ENCODE measurements around the gene RPL22. TPM values are rescaled to one million over a fixed set of nuclear protein-coding genes. Genes with fewer than 3 reads are reported as not detected.
A peak's percentile ranks its signal among the peaks of the same experiment; 100 is the strongest.

The RPL22 gene
- total RNA-seq, 1 donor from 2014 or later, result 463 TPM

DNA sequence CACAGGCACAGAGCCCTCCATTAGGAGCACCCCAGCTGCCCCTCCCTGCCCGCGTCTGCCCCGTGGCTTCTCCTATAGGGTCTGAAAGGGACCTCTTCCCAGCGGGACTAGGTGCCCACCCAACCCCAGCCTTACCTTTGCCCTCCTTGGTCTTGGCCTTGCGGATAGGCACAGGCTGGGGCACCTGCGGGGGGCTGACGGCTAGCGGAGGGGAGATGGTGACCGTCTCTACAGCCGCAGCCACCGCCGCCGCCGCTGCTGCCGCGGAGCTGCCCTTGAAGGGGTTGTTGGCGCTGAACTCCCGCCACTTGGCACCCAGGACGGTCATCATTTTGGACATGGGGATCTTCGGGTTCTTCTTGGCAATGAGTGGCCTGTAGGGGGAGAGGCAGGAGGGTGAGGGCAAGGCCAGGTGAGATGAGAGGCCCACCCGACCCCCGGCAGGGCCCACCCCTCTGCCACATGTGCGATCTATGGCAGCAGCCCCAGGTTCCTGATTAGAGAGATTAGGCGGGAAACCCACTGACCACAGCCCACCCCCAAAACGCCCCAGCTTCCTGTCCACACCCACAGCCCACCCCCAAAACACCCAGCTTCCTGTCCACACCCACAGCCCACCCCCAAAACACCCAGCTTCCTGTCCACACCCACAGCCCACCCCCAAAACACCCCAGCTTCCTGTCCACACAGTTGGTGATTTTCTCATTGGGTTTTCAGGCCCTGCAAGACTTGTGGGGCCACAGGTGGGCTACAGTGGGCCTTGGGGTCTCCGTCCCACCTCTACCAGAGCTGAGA is 44.7 kb downstream of the RPL22 start:
- intact Hi-C loops (cut with micrococcal nuclease), result no loop called here
- H3K27me3 Mint-ChIP-seq, result no peaks in the 10 kb centered on the region

DNA sequence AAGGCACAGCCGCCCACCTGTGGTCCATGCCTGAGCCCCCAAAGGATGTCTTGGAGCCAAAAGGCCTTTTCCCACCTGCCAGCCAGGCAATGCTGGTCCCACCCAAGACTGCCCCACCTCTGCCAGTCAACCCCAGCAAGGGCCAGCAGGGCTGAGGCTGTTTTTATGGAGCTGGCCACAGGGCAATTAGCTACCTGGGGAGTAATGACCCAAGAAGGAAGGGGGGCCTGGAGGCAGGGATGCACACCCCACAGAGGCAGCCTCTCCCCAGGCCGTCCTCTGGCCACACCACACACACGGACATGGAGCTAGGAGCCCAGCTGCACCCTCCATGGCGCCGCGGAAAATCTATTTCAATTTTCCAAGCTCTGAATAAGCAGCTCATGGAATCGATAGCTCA is 46.5 kb downstream of the RPL22 start:
- peaks cover 2% of the 10 kb centered on the region for H3K27me3 Mint-ChIP-seq
- H3K4me1 Mint-ChIP-seq, result peaks cover 12% of the 10 kb centered on the region
- H3K9me3 Mint-ChIP-seq, result no peaks in the 10 kb centered on the region
- no peak for DNase-seq
- no peak overlapping the region for H3K4me3 Mint-ChIP-seq
- intact Hi-C loops (cut with micrococcal nuclease), result no loop called here
- no peaks in the 10 kb centered on the region for H3K36me3 Mint-ChIP-seq (ENCODE audit: low read depth)
- H3K27ac Mint-ChIP-seq, result no peak overlapping the region

More for the DNA sequence above, 44.7 kb downstream of the RPL22 start:
- Mint-ChIP-seq H3K4me3 (no peak overlapping the region), H3K27ac (no peak overlapping the region), H3K9me3 (no peaks in the 10 kb centered on the region), H3K36me3 (ENCODE audit: low read depth) (no peaks in the 10 kb centered on the region), H3K4me1 (peaks cover 11% of the 10 kb centered on the region)
- peak; percentile 63 for DNase-seq

DNA sequence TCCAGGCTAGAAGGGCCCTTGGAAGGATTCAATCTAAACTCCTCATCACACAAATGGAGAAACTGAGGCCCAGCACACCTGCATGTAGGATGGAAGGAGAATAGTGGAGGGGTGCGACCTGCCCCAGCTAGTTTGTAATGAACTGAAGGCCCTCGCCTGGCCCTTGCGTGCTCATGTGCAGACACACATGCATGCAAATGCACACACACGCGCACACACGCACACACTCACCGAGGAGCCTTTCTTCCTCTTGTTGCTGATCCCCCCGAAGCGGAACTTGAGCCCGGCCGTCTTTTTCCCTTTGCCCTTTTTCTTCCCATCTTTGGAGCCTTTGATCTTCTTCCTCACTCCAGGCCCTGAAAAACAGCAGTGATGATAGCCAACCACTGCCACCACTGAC is 47.2 kb downstream of the RPL22 start:
- no peak for DNase-seq
- Mint-ChIP-seq H3K9me3 (no peaks in the 10 kb centered on the region), H3K36me3 (ENCODE audit: low read depth) (no peaks in the 10 kb centered on the region), H3K4me3 (no peak overlapping the region), H3K27ac (no peak overlapping the region), H3K4me1 (peaks cover 6% of the 10 kb centered on the region), H3K27me3 (peaks cover 2% of the 10 kb centered on the region)
- intact Hi-C loops (cut with micrococcal nuclease), result no loop called here

- peaks cover 2% of the 10 kb centered on the region for H3K27me3 Mint-ChIP-seq
- no peaks in the 10 kb centered on the region for H3K9me3 Mint-ChIP-seq
- no peaks in the 10 kb centered on the region for H3K36me3 Mint-ChIP-seq (ENCODE audit: low read depth)
- H3K27ac Mint-ChIP-seq, result no peak overlapping the region
- no peak for DNase-seq
- H3K4me3 Mint-ChIP-seq, result no peak overlapping the region
- peaks cover 6% of the 10 kb centered on the region for H3K4me1 Mint-ChIP-seq
- intact Hi-C loops (cut with micrococcal nuclease), result no loop called here
These were observed 48.0 kb downstream of the RPL22 start for GRCh38 chr1:6151291-6151822.

- no peak overlapping the region for H3K27ac Mint-ChIP-seq
- H3K36me3 Mint-ChIP-seq (ENCODE audit: low read depth), result no peaks in the 10 kb centered on the region
- peaks cover 4% of the 10 kb centered on the region for H3K4me1 Mint-ChIP-seq
- H3K9me3 Mint-ChIP-seq, result no peaks in the 10 kb centered on the region
- H3K27me3 Mint-ChIP-seq, result peaks cover 2% of the 10 kb centered on the region
- intact Hi-C loops (cut with micrococcal nuclease), result no loop called here
- no peak overlapping the region for H3K4me3 Mint-ChIP-seq
- DNase-seq, result no peak
These were observed 49.1 kb downstream of the RPL22 start for GRCh38 chr1:6150006-6150938.

- no peak overlapping the region for H3K4me3 Mint-ChIP-seq
- H3K4me1 Mint-ChIP-seq, result peaks cover 2% of the 10 kb centered on the region
- DNase-seq, result no peak
- no peaks in the 10 kb centered on the region for H3K36me3 Mint-ChIP-seq (ENCODE audit: low read depth)
- no peak overlapping the region for H3K27ac Mint-ChIP-seq
- H3K27me3 Mint-ChIP-seq, result peaks cover 2% of the 10 kb centered on the region
- intact Hi-C loops (cut with micrococcal nuclease), result loop anchor here (2.0 kb wide), 1 partner anchor 23 kb away; no protein-coding TSS in a partner anchor
- no peaks in the 10 kb centered on the region for H3K9me3 Mint-ChIP-seq
These were observed 49.8 kb downstream of the RPL22 start for GRCh38 chr1:6149597-6149996.

- Mint-ChIP-seq H3K27ac (no peak overlapping the region), H3K27me3 (peaks cover 2% of the 10 kb centered on the region), H3K4me1 (peaks cover 2% of the 10 kb centered on the region), H3K4me3 (no peak overlapping the region), H3K9me3 (no peaks in the 10 kb centered on the region), H3K36me3 (ENCODE audit: low read depth) (no peaks in the 10 kb centered on the region)
- DNase-seq, result peak; percentile 89
- intact Hi-C loops (cut with micrococcal nuclease), result loop anchor here (2.0 kb wide), 1 partner anchor 22 kb away; no protein-coding TSS in a partner anchor
These were observed 50.7 kb downstream of the RPL22 start for GRCh38 chr1:6148497-6149241.

- Mint-ChIP-seq H3K27me3 (peaks cover 2% of the 10 kb centered on the region), H3K27ac (no peak overlapping the region), H3K4me3 (no peak overlapping the region), H3K9me3 (no peaks in the 10 kb centered on the region), H3K4me1 (peaks cover 2% of the 10 kb centered on the region), H3K36me3 (ENCODE audit: low read depth) (no peaks in the 10 kb centered on the region)
- intact Hi-C loops (cut with micrococcal nuclease), result no loop called here
- DNase-seq, result no peak
These were observed 53.5 kb downstream of the RPL22 start for GRCh38 chr1:6145864-6146410.

DNA sequence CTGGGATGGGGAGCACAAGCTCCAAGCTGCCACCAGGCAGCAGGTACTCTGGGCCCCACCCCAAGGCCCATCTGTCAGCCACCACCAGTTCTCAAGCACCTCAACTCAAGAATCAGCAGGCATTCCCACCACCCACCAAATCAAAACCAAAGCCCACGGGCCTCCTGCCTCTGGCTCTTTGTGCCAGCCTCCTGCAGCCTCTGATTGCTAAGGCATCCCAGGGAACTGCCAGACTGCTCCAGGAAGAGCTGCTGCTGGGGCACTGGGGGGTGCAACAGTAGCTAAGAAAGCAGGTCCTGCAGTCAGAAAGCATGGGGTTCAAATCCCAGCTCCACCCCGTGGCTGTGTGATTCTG is 54.0 kb downstream of the RPL22 start:
- Mint-ChIP-seq H3K4me1 (peaks cover 2% of the 10 kb centered on the region), H3K27me3 (peaks cover 2% of the 10 kb centered on the region), H3K9me3 (no peaks in the 10 kb centered on the region), H3K4me3 (no peak overlapping the region), H3K36me3 (ENCODE audit: low read depth) (no peaks in the 10 kb centered on the region), H3K27ac (no peak overlapping the region)
- no peak for DNase-seq
- intact Hi-C loops (cut with micrococcal nuclease), result no loop called here

- H3K4me3 Mint-ChIP-seq, result no peak overlapping the region
- H3K27me3 Mint-ChIP-seq, result peaks cover 2% of the 10 kb centered on the region
- H3K36me3 Mint-ChIP-seq (ENCODE audit: low read depth), result no peaks in the 10 kb centered on the region
- DNase-seq, result no peak
- no peak overlapping the region for H3K27ac Mint-ChIP-seq
- H3K4me1 Mint-ChIP-seq, result peaks cover 2% of the 10 kb centered on the region
- H3K9me3 Mint-ChIP-seq, result no peaks in the 10 kb centered on the region
- intact Hi-C loops (cut with micrococcal nuclease), result no loop called here
These were observed 54.6 kb downstream of the RPL22 start for GRCh38 chr1:6144647-6145395.

DNA sequence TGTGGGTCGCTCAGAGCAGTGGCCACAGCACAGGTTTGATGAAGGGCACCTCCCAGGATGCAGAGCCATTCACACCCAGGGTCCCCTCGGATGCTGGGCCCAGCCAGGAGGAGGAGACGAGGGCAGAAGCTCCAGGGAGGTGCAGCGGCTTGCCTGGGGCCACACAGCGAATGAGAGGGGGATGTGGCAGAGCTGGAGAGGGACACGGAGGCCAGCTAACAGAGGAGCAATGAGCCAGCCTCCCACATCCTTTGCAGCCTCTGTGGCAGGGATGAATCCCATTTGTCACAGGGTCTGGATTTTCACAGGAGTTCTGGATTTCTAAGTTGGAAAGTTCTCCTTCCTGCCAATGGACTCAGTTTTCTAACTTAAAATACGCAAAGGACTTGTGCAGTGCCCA is 55.2 kb downstream of the RPL22 start:
- no peaks in the 10 kb centered on the region for H3K9me3 Mint-ChIP-seq
- no peaks in the 10 kb centered on the region for H3K36me3 Mint-ChIP-seq (ENCODE audit: low read depth)
- intact Hi-C loops (cut with micrococcal nuclease), result no loop called here
- no peak overlapping the region for H3K4me3 Mint-ChIP-seq
- peaks cover 2% of the 10 kb centered on the region for H3K27me3 Mint-ChIP-seq
- no peak for DNase-seq
- H3K4me1 Mint-ChIP-seq, result peaks cover 2% of the 10 kb centered on the region
- H3K27ac Mint-ChIP-seq, result no peak overlapping the region

DNA sequence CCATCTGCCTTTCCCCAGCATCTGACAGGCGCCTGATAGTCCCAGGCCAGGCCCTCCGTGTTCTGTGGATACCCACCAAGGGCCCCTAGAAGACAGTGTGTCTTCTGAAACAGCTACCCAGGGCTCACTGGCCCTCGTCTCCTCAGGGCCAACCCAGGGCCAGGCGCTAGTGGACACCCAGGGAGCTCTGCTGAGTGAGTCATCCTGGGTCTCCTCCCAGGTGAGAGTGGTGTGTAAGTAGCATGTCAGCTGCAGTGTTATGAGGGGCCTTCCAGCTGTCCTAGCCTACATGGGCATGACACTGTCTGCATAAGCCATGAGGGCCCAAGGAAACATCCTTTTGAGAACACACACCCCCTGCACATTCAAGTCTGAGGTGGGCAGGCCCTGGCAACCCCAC is 56.0 kb downstream of the RPL22 start:
- Mint-ChIP-seq H3K4me1 (peaks cover 1% of the 10 kb centered on the region), H3K9me3 (no peaks in the 10 kb centered on the region), H3K27me3 (peaks cover 2% of the 10 kb centered on the region), H3K27ac (no peak overlapping the region), H3K4me3 (no peak overlapping the region), H3K36me3 (ENCODE audit: low read depth) (no peaks in the 10 kb centered on the region)
- DNase-seq, result no peak
- intact Hi-C loops (cut with micrococcal nuclease), result no loop called here

DNA sequence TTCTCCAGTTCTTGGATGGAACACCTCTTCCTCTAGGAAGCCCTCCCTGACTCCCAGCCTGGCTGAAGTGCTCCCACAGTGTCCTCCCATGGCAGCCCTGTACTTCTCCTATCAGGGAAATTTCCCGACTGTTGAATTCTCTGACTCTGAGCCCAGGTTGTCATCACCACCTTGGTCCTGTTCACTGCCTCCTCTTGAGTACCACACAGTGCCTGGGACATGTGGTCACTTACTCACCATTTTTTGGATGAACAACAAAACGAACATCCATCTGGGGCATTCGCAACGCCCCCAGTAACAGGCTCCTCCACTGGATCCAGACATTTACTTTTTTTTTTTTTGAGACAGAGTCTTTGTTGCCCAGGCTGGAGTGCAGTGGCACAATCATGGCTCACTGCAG is 56.7 kb downstream of the RPL22 start:
- Mint-ChIP-seq H3K27me3 (no peaks in the 10 kb centered on the region), H3K4me3 (no peak overlapping the region), H3K9me3 (no peaks in the 10 kb centered on the region), H3K4me1 (no peaks in the 10 kb centered on the region), H3K27ac (no peak overlapping the region), H3K36me3 (ENCODE audit: low read depth) (no peaks in the 10 kb centered on the region)
- no peak for DNase-seq
- intact Hi-C loops (cut with micrococcal nuclease), result no loop called here
